Effector memory CD4-positive, alpha-beta T cell (primary cell): ENCODE data around the gene ARPP21.
"Not testable (repeated sequence)": the region's sequence is repeated elsewhere in the genome, so short reads cannot be mapped to it uniquely, and the experiment has no call there.

ENCODE experiments used
- DNase-seq, 3 donors: peaks; one replicate each; pipeline ENCODE4 v3.0.0-alpha.2; 2020
- H3K27ac ChIP-seq: 2 replicates; pipeline ENCODE4 v1.7.0; 2013; ENCODE audit warnings: mild to moderate bottlenecking, low read length, moderate library complexity; ENCODE audit not compliant: insufficient read depth, poor library complexity, severe bottlenecking
- H3K27me3 ChIP-seq: replicated peaks from 2 replicates; pipeline ENCODE4 v1.7.0; 2013; ENCODE audit warnings: mild to moderate bottlenecking, low read length; ENCODE audit not compliant: insufficient read depth, control insufficient read depth, poor library complexity, severe bottlenecking
- H3K36me3 ChIP-seq: 2 replicates; pipeline ENCODE4 v1.7.0; 2013; ENCODE audit warnings: mild to moderate bottlenecking, low read length, moderate library complexity; ENCODE audit not compliant: control insufficient read depth, insufficient read depth
- H3K4me1 ChIP-seq: 2 replicates; pipeline ENCODE4 v1.7.0; 2013; ENCODE audit warnings: low read length, mild to moderate bottlenecking; ENCODE audit not compliant: control insufficient read depth, insufficient read depth, poor library complexity, severe bottlenecking
- H3K4me3 ChIP-seq: 2 replicates; pipeline ENCODE4 v1.7.0; 2013; ENCODE audit warnings: low read length, low read depth, mild to moderate bottlenecking; ENCODE audit not compliant: insufficient read depth, poor library complexity, severe bottlenecking
- H3K9me3 ChIP-seq: 2 replicates; pipeline ENCODE4 v1.7.0; 2013; ENCODE audit warnings: mild to moderate bottlenecking, low read length, moderate library complexity; ENCODE audit not compliant: control insufficient read depth

Gene ARPP21

DNA sequence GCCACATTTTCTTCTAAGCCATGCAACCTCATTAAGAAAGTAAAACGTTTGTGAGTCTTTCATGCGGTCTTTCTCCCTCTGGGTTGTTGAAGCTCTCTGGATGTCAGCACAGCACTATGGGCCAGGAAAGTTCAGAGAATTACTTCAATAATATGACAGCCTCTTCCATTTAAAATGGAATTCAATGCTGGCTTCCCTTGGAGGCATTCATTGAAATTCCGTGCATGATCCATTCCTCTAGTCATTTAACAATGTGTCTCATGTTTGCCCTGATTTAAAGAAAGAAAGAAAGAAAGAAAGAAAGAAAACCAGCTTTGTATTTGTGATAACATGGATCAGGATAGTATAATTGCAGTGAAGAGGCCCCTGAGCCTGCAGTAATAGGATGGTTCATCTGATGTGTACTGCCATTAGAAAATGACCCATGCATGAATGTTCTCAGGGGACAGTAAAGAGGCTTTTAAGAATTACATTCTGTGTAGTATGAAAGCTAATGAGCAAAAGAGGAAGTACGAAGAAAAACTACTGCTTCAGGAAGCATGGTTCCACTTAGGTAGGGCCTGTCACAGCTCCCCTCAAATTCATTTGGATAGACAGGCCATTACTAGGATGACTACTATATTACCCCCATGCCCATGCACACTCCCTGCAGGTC is 146.0 kb downstream of the ARPP21 start:
- Histone ChIP-seq H3K27ac (no peak overlapping the region), H3K4me1 (no peaks in the 10 kb centered on the region), H3K36me3 (no peaks in the 10 kb centered on the region), H3K9me3 (no peaks in the 10 kb centered on the region), H3K27me3 (no peaks in the 10 kb centered on the region), H3K4me3 (no peak overlapping the region)
- no peak for DNase-seq

DNA sequence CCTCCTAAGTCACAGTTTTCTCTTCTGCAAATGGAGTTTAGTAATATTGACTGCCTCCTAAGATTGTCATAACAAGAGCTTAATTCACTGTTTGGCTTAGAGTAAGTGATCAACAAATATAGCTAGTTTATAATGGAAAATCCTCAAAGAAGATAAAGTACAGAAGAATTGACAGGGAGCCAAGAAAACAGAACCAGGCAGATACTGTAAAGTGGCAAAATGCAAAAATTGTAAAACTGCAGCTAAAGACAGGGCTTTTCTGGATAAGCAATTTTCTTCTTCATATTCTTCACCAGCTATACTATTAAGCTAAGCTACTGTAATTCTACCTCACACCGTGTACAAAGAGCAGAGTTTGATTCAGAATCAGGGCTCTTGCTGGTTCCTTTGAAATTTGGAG is 148.6 kb downstream of the ARPP21 start:
- H3K4me1 ChIP-seq, result no peaks in the 10 kb centered on the region
- DNase-seq, result no peak
- H3K27me3 ChIP-seq, result no peaks in the 10 kb centered on the region
- H3K27ac ChIP-seq, result no peak overlapping the region
- H3K4me3 ChIP-seq, result no peak overlapping the region
- H3K9me3 ChIP-seq, result no peaks in the 10 kb centered on the region
- no peaks in the 10 kb centered on the region for H3K36me3 ChIP-seq

DNA sequence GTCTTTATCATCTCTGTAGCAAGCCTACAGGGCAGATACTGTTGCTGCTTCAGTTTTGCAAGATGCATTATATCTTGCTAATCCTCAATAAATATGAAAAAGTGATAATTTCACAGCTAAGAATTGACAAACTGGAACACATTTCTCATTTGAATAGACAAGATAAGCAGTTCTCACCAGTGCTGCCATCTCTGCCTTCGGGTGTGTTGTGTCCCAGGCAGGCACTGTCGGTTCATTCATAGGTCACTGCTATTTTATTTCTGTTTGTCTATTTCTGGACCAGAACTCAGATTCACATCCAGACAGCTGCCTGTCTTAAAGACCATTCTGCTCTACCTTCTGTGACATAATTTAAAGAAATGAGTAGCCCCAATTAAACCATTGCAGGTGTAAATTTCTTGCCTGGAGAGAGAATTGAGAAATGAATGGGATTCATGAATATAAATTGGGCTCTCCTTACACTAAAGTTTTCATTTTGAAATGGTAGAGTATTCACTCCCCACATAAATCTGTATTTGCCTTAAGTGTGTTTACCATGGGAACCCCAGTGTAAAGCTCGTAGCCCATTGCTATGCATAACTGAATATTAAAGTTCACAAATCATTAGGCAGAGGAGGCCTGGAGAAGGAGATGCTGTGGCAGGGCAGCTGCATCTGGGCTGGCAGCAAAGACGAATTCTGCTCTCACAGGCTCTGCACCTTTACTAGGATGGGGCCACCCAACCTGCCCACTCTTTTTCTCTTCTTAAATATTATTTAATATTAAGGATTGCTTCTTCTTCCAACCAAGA is 149.9 kb downstream of the ARPP21 start:
- H3K27me3 ChIP-seq, result no peaks in the 10 kb centered on the region

DNA sequence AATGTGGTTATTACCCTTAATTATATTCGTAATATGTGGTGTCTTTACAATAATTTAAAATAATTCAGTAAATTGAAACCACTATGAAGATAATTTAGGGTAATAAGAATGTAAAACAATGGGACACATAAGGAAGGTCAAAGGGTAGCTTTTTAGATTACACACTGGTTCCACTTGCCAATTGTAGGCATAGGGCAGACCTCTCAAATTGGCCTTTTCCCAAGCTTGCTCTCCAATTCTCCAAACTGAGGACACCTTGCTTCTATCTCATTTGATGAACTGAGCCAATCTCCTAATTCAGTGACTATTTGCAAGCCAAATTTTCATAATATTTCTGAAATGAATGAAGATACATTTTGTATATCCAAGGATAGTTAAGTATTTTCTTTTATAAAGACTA is 151.4 kb downstream of the ARPP21 start:
- no peak overlapping the region for H3K4me3 ChIP-seq
- H3K4me1 ChIP-seq, result no peaks in the 10 kb centered on the region
- H3K36me3 ChIP-seq, result no peaks in the 10 kb centered on the region
- no peaks in the 10 kb centered on the region for H3K9me3 ChIP-seq
- no peak overlapping the region for H3K27ac ChIP-seq
- no peak for DNase-seq
- H3K27me3 ChIP-seq, result no peaks in the 10 kb centered on the region

More for the DNA sequence above, 149.9 kb downstream of the ARPP21 start:
- H3K4me3 ChIP-seq, result no peak overlapping the region
- H3K27ac ChIP-seq, result no peak overlapping the region
- H3K9me3 ChIP-seq, result no peaks in the 10 kb centered on the region
- H3K36me3 ChIP-seq, result no peaks in the 10 kb centered on the region
- no peaks in the 10 kb centered on the region for H3K4me1 ChIP-seq
- no peak for DNase-seq

DNA sequence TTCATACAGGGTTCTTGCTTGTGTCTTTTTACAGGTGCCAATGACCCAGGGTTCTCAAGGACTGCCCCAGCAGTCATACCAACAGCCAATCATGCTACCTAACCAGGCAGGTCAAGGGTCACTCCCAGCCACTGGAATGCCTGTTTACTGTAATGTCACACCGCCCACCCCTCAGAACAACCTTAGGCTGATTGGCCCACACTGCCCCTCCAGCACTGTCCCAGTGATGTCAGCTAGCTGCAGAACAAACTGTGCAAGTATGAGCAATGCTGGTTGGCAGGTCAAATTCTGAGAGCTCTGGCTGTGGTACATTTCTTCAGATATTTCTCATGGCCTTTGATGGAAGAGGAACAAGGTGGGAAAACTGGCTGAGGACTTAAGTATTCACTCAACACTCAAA is 154.3 kb downstream of the ARPP21 start:
- H3K4me3 ChIP-seq, result no peak overlapping the region
- no peak for DNase-seq
- no peaks in the 10 kb centered on the region for H3K27me3 ChIP-seq

DNA sequence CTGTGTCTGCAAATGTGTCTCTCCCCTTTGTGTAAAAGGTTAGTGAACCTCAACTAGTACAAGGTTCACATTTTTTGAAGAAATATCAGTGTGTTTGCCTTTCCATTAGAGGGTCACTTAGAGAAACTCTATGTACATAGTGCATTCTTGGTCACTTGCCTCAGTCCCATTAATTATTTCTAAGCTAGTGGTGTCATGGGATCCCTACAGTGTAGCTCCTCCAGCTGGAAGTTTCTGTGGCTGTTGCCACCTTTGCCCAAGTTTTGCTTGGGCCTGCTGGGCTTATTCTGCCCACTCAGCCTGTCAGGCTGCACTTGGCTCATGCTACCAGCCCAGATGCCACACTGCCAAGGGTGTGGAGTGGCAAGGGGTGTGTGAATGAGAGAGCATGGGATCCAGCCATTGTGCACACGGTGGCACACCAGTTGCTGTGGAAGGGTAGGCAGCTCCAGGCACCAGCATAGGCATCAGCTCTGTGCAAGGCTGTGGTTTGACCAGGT is 161.7 kb downstream of the ARPP21 start:
- DNase-seq, result no peak
- no peaks in the 10 kb centered on the region for H3K27me3 ChIP-seq
- H3K27ac ChIP-seq, result no peak overlapping the region
- no peak overlapping the region for H3K4me3 ChIP-seq
- no peaks in the 10 kb centered on the region for H3K36me3 ChIP-seq
- H3K9me3 ChIP-seq, result no peaks in the 10 kb centered on the region
- H3K4me1 ChIP-seq, result no peaks in the 10 kb centered on the region

More for the DNA sequence above, 154.3 kb downstream of the ARPP21 start:
- Histone ChIP-seq H3K27ac (no peak overlapping the region), H3K36me3 (no peaks in the 10 kb centered on the region), H3K9me3 (no peaks in the 10 kb centered on the region), H3K4me1 (no peaks in the 10 kb centered on the region)

DNA sequence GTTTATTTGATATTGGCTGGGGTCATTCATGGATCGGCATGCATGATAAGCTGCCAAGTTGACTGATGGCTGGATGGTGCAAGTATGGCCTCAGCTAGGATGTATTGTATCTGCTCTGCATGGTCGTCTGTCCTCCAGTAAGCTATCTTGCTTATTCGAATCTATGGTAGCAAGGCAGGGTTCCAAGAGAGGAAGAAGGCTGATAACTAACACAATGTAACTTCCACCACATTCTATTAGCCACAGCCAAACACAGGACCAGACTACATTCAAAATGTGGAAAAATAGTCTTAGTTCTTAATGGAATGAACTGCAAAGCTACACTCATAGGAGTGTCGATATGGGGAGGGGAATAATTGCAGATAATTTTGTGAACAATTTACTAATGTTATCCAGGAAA is 175.2 kb downstream of the ARPP21 start:
- H3K9me3 ChIP-seq, result no peaks in the 10 kb centered on the region
- H3K27ac ChIP-seq, result no peak overlapping the region
- DNase-seq, result no peak
- H3K4me1 ChIP-seq, result no peaks in the 10 kb centered on the region
- H3K36me3 ChIP-seq, result no peaks in the 10 kb centered on the region
- no peak overlapping the region for H3K4me3 ChIP-seq
- no peaks in the 10 kb centered on the region for H3K27me3 ChIP-seq

DNA sequence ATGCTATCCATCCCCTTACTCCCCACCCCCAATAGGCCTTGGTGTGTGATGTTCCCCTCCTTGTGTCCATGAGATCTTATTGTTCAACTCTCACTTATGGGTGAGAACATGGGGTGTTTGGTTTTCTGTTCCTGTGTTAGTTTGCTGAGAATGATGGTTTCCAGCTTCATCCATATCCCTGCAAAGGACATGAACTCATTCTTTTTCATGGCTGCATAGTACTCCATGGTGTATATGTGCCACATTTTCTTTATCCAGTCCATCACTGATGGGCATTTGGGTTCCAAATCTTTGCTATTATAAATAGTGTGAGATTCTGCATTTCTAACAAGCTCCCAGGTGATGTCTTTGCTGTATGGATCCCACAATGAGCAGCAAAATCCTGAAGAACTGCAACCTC is 176.5 kb downstream of the ARPP21 start:
- not testable (repeated sequence) for H3K4me3 ChIP-seq, H3K36me3 ChIP-seq, H3K4me1 ChIP-seq, H3K27ac ChIP-seq, H3K27me3 ChIP-seq, H3K9me3 ChIP-seq, DNase-seq

DNA sequence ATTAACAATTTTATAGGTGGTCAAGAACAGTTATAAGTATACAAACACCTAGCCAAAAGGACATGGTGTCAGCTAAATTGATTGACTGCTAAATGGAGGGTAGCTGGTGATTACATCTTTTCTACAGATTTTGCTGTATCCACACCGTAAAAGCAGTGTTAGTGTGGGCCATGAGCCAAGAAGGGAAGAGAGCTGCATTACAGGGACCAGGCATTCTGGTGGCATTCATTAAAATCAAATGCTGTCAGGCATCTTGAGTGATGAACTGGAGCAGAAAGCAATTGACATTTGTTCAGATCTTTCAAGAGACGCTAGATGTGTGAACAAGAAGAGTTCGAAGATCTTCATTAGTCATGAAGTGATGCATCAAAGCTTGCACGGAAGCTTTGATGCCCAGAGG is 177.9 kb downstream of the ARPP21 start:
- H3K27me3 ChIP-seq, result no peaks in the 10 kb centered on the region

DNA sequence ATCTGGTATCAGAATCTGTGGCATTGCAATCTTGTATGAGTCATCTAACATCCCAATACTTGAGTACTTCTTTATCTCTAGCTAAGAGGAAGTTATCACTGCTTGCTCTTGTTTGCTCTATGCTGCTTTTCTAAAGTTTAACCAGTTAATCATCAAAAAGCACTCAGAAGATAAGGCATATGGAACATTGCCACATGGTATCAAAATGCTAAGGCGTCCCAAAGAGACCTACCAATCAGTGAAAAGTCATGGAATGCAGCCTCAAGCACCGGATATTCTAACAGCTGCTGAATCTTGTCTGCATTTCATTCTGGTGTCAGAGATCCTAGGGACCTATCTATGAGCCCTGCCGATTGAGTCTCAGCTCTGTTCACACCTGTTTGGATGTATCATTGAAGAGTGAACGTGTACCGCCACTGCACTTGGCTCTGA is 192.8 kb downstream of the ARPP21 start:
- no peaks in the 10 kb centered on the region for H3K4me1 ChIP-seq
- H3K36me3 ChIP-seq, result no peaks in the 10 kb centered on the region
- no peak overlapping the region for H3K4me3 ChIP-seq
- no peak for DNase-seq
- no peaks in the 10 kb centered on the region for H3K27me3 ChIP-seq
- no peak overlapping the region for H3K27ac ChIP-seq
- H3K9me3 ChIP-seq, result no peaks in the 10 kb centered on the region

More for the DNA sequence above, 177.9 kb downstream of the ARPP21 start:
- Histone ChIP-seq H3K4me3 (no peak overlapping the region), H3K9me3 (no peaks in the 10 kb centered on the region), H3K36me3 (no peaks in the 10 kb centered on the region), H3K4me1 (no peaks in the 10 kb centered on the region), H3K27ac (no peak overlapping the region)
- DNase-seq, result no peak
